ENCODE data around the gene SLC35G4. TPM values are rescaled to one million over a fixed set of nuclear protein-coding genes. Genes with fewer than 3 reads are reported as not detected.
"Not testable (repeated sequence)": the region's sequence is repeated elsewhere in the genome, so short reads cannot be mapped to it uniquely, and the experiment has no call there.

Gene SLC35G4
- total RNA-seq: not detected in 2 replicates

DNA sequence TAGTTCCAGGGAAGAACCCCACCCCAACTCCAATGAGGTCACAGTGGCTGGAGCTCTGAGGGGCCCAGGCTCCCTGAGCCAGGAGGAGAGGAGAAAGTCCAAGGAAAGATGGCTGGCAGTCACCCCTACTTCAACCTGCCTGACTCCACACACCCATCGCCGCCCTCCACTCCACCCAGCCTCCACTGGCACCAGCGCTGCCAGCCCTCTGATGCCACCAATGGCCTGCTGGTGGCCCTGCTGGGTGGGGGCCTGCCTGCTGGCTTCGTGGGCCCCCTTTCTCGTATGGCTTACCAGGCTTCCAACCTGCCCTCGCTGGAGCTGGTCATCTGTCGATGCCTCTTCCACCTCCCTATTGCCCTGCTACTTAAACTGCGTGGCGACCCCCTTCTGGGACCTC is at the start of gene SLC35G4:
Gene SLC35G4 (plus strand): TSS at position 109 of the 400 bp plus-strand sequence. CDS start 0 bp downstream, at position 109.
- not testable (repeated sequence) for DNase-seq (ENCODE audit: low read depth, low spot score)

GRCh38 chr18:11561293-11561692 is 48.1 kb upstream of the SLC35G4 start:
- DNase-seq (ENCODE audit: low read depth, low spot score): no peak

DNA sequence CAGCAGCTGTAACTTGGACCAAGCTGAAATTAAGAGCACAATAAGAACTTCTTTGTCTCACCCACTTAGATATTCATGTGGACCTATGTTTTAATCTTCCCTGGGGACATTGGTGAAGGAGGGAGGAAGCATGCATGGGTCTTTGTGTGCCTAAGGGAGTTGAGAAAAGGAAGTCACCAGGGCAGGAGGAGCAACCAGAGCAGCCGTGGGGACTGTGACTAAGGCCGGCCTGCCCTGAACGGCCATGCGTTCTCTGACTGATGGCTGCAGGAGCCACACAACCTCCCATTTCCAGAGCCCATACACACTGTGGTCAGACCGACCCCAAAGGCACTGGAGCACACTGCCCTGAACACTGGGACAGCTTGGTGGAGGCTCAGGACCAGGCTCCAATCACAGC is 43.7 kb upstream of the SLC35G4 start:
- DNase-seq (ENCODE audit: low read depth, low spot score): no peak

DNA sequence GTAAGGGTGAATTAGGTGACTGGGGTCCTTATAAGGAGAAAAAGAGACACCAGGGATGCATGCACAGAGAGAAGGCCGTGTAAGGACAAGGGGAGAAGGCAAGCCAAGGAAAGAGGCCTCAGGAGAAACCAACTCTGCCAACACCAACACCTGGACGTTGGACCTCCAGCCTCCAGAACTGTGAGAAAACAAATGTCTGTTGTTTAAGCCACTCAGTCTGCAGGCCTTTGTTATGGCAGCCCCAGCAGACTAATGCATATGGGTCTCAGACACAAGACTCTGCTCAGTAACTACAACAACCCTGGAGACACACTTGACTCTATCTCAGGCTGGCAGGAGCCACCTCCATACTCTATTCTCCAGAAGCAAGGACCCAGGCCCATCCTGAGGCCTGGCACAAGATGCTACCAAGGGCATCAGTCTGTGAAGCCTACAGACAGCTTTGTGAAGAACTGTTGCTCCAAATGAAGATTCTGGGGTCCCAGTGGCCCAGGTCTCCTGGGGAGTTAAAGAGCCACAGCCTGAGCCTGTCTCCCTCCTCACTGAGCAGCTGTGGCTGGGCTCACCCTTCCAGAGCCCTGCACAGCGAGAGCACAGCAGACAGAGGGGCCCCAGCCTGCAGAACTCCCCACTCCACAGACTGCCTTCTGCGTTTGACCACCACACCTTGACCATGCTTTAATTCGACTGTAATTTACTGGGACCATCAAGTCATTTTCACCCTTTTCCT is 43.0 kb upstream of the SLC35G4 start:
- no peak for DNase-seq (ENCODE audit: low read depth, low spot score)

GRCh38 chr18:11567396-11567795 is 42.0 kb upstream of the SLC35G4 start:
- DNase-seq (ENCODE audit: low read depth, low spot score): no peak

- DNase-seq (ENCODE audit: low read depth, low spot score): no peak
Measured at GRCh38 chr18:11570073-11570588, 39.3 kb upstream of the SLC35G4 start.

DNA sequence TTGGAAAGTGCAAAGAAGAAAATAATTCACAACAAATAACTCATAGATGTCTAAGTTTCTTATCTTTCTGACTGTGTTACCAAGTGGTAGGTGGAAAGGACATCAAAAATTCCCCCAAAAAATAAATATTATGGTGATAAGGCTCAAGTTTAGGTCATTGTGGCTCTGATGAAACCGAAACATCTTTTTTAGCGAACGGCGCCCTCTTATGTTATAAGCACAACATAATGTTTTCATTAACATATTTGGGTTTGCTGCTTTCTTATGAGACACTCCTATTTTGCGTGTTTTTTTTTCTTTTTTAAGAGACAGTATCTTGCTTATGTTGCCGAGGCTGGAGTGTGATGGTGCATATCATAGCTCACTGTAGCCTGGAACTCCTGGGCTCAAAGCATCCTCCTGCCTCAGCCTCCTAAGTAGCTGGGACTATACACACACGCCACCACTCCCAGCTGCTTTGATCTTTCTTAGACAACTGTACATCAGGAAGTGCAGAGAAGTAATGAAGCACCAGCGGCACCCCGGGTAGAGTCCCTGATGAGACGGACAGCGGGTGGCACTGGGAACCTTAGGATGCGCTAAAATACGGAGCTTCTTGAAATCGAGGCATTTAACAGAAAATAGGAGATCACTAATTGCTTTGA is 38.5 kb upstream of the SLC35G4 start:
- DNase-seq (ENCODE audit: low read depth, low spot score): no peak

DNA sequence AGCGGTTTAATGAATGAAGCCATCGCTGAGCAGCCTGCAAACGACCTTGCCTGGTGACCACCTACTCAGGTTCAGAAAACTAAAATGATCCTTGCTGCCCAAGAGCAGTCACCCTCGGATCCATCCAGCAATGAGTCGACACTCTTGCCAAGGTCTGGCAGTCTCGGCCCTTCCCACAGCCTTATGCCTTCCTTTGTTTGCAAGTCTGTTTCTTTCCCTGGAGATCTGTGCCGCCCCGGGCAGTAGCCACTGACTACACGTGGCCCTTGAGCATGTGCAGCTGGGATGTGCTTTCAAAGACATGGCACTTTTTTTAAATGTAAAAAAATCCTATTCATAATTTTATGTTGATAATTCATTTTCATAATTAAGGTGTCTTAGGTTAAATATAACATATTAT is 37.2 kb upstream of the SLC35G4 start:
- DNase-seq (ENCODE audit: low read depth, low spot score): no peak

DNA sequence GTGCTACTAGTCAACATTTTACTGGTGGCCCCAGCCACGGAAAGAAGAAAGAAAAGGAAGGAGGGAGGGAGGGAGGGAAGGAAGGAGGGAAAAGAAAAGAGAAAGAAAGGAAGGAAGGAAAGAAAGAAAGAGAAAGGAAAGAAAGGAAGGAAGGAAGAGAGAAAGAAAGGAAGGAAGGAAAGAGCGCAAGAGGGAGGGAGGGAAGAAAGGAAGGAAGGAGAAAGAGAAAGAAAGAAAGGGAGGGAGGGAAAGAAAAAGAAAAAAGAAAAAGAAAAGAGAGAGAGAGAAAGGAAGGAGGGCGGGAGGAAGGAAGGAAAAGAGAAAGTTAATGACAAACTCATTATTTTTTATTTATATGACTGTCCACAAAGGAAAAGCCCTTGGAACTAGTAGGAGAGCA is 34.9 kb upstream of the SLC35G4 start:
- no peak for DNase-seq (ENCODE audit: low read depth, low spot score)

GRCh38 chr18:11577271-11578112 is 31.9 kb upstream of the SLC35G4 start:
- no peak for DNase-seq (ENCODE audit: low read depth, low spot score)

GRCh38 chr18:11578799-11579198 is 30.6 kb upstream of the SLC35G4 start:
- no peak for DNase-seq (ENCODE audit: low read depth, low spot score)

DNA sequence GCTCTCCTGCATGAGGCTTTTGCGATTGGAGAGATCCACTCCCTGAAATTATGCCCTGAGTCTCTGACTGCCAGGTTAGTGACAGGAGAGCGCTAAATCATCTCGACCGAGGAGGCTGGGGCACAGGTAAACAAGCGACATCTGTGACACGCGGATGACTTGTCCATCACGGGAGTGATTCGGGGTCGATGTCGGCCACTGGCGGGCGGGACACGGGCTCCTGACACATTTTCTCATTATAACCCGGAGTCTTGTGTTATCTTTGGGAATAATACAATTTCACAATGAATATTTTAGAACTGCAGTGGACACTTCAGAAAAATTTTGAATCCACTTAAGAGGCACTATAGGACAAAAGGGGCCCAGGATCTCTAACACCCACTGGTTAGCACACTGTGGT is 29.5 kb upstream of the SLC35G4 start:
- no peak for DNase-seq (ENCODE audit: low read depth, low spot score)

DNA sequence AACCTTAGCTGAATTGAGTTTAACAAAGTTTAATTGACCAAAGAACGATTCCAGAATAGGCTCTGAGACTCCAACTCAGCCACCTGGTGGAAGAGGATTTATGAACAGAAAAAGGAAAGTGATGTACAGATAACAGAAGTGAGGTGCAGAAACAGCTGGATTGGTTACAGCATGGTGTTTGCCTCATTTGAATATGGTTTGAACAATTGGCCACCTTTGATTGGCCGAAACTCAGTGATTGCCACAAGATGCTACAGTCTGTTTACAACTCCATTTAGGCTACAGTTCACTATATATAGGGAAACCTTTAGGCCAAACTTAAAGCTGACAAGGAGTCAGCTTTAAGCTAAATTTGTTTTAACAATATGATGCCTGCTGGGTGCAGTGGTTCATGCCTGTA is 28.1 kb upstream of the SLC35G4 start:
- DNase-seq (ENCODE audit: low read depth, low spot score): no peak

GRCh38 chr18:11585596-11585995 is 23.8 kb upstream of the SLC35G4 start:
- DNase-seq (ENCODE audit: low read depth, low spot score): no peak

- DNase-seq (ENCODE audit: low read depth, low spot score): no peak
Measured at GRCh38 chr18:11586896-11587295, 22.5 kb upstream of the SLC35G4 start.

- DNase-seq (ENCODE audit: low read depth, low spot score): no peak
Measured at GRCh38 chr18:11587432-11587831, 22.0 kb upstream of the SLC35G4 start.

GRCh38 chr18:11587846-11588245 is 21.6 kb upstream of the SLC35G4 start:
- no peak for DNase-seq (ENCODE audit: low read depth, low spot score)

DNA sequence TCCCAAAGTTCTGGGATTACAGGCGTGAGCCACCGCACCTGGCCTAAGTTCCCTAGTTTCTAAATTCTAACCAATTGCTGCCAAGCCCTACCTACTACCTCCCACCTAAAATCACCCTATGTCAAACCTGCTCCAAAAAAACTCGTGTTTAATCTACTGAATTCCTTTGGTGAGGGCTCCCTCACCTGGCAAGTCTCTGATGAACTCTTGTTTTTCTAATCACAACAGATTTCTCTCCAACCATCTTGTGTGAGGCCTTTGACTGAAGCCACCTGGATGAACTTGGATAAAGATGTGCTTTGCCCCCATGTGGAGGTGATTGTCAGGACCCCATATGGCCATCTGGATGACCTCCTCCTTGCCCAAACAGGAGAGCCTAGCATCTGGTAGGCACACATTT is 17.4 kb upstream of the SLC35G4 start:
- no peak for DNase-seq (ENCODE audit: low read depth, low spot score)

GRCh38 chr18:11600321-11600720 is 9.1 kb upstream of the SLC35G4 start:
- DNase-seq (ENCODE audit: low read depth, low spot score): no peak

DNA sequence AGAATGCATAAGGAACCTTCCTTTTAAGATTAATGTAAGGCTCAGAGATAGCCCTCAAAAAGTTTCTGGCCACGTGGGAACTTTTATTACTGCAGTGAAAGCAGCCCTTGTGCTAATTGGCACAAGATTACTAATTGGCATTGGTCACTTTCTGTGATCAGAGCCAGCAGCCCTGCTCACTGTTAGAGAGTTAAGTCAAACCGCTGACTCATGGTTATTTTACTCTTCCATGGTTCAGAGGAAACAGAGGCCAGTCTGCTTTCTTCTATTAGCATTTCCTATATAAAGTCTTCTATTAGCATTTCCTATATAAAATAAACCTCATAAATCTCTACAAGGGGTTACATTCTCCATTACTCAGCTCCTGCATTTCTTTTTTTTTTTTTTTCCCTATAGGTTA is 1.5 kb upstream of the SLC35G4 start:
- DNase-seq (ENCODE audit: low read depth, low spot score): no peak

DNA sequence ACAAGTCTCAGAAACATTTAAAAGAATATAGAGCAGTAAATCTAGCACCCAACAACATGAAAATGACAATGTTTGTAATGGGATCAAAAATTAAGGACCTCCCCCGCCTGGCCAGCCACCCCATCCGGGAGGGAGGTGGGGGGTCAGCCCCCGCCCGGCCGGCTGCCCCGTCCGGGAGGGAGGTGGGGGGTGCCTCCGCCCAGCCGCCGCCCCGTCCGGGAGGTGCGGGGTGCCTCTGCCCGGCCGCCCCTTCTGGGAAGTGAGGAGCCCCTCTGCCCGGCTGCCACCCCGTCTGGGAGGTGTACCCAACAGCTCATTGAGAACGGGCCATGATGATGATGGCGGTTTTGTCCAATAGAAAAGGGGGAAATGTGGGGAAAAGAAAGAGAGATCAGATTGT is 778 bp upstream of the SLC35G4 start:
- DNase-seq (ENCODE audit: low read depth, low spot score): not testable (repeated sequence)

- not testable (repeated sequence) for DNase-seq (ENCODE audit: low read depth, low spot score)
Measured at GRCh38 chr18:11613073-11613472, 3.7 kb downstream of the SLC35G4 start.

Measured in pulmonary artery endothelial cell (primary cell).